ENCODE results near the gene PEAK1.

Gene PEAK1
- 13.0 to 25.8 (median 17.8) reads per million in 3 donors for total RNA-seq

- H3K36me3 ChIP-seq (ENCODE audit: control insufficient read depth, insufficient read depth, low read length) = no peaks in the 10 kb centered on the region
- no peaks in the 10 kb centered on the region for H3K27me3 ChIP-seq (replicated peaks; ENCODE audit: control insufficient read depth, insufficient read depth, low read length, poor library complexity, severe bottlenecking)
- peak within 1 kb of the TSS; percentile 88 for H3K4me3 ChIP-seq (ENCODE audit: insufficient read depth, low read depth, low read length, poor library complexity, severe bottlenecking)
- peak within 1 kb of the TSS; percentile 88 for H3K27ac ChIP-seq (ENCODE audit: insufficient read depth, low read length, poor library complexity, severe bottlenecking)
- no peaks in the 10 kb centered on the region for H3K9me3 ChIP-seq (ENCODE audit: control insufficient read depth, low read length)
- peak; percentile 98 to 99 (median 99) for DNase-seq
- no peaks in the 10 kb centered on the region for H3K4me1 ChIP-seq (ENCODE audit: control insufficient read depth, insufficient read depth, low read length, poor library complexity, severe bottlenecking)
Measured at GRCh38 chr15:77419836-77420609, at the start of gene PEAK1. PEAK1 (minus strand) TSS chr15:77420104; CDS start chr15:77181926, 238,178 bp downstream.

GRCh38 chr15:77468896-77469295 is 49.0 kb upstream of the PEAK1 start:
- H3K9me3 ChIP-seq (ENCODE audit: control insufficient read depth, low read length) = no peaks in the 10 kb centered on the region
- peaks cover 47% of the 10 kb centered on the region for H3K36me3 ChIP-seq (ENCODE audit: control insufficient read depth, insufficient read depth, low read length)
- H3K27ac ChIP-seq (ENCODE audit: insufficient read depth, low read length, poor library complexity, severe bottlenecking) = no peak overlapping the region
- no peak for DNase-seq
- H3K27me3 ChIP-seq (replicated peaks; ENCODE audit: control insufficient read depth, insufficient read depth, low read length, poor library complexity, severe bottlenecking) = no peaks in the 10 kb centered on the region
- H3K4me3 ChIP-seq (ENCODE audit: insufficient read depth, low read depth, low read length, poor library complexity, severe bottlenecking) = no peak overlapping the region
- H3K4me1 ChIP-seq (ENCODE audit: control insufficient read depth, insufficient read depth, low read length, poor library complexity, severe bottlenecking) = no peaks in the 10 kb centered on the region

DNA sequence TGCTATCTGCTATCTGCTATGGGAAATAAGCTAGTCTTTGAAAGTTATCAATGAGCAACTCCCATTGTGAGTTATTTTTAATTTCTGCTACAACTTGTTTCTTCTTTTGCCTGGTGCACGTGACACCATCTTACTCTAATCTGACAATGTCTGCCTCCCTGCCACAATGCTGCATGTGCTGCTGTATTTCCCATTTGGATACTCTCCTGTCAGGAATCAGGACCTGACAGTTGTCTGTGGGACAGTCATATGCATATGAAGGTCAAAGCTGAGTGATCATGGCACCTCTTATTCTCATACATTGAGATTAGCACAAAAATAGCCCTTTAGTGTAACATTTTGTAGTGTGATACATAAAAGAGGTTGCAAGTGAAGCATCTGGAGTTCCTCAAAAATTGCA is 46.6 kb upstream of the PEAK1 start:
- no peaks in the 10 kb centered on the region for H3K4me1 ChIP-seq (ENCODE audit: control insufficient read depth, insufficient read depth, low read length, poor library complexity, severe bottlenecking)

GRCh38 chr15:77464129-77464865 is 44.4 kb upstream of the PEAK1 start:
- no peaks in the 10 kb centered on the region for H3K4me1 ChIP-seq (ENCODE audit: control insufficient read depth, insufficient read depth, low read length, poor library complexity, severe bottlenecking)
- H3K27me3 ChIP-seq (replicated peaks; ENCODE audit: control insufficient read depth, insufficient read depth, low read length, poor library complexity, severe bottlenecking) = no peaks in the 10 kb centered on the region
- no peaks in the 10 kb centered on the region for H3K9me3 ChIP-seq (ENCODE audit: control insufficient read depth, low read length)
- no peak overlapping the region for H3K4me3 ChIP-seq (ENCODE audit: insufficient read depth, low read depth, low read length, poor library complexity, severe bottlenecking)
- no peak for DNase-seq
- H3K36me3 ChIP-seq (ENCODE audit: control insufficient read depth, insufficient read depth, low read length) = peaks cover 32% of the 10 kb centered on the region
- H3K27ac ChIP-seq (ENCODE audit: insufficient read depth, low read length, poor library complexity, severe bottlenecking) = no peak overlapping the region

More for the DNA sequence above, 46.6 kb upstream of the PEAK1 start:
- no peak overlapping the region for H3K27ac ChIP-seq (ENCODE audit: insufficient read depth, low read length, poor library complexity, severe bottlenecking)
- H3K4me3 ChIP-seq (ENCODE audit: insufficient read depth, low read depth, low read length, poor library complexity, severe bottlenecking) = no peak overlapping the region
- no peaks in the 10 kb centered on the region for H3K9me3 ChIP-seq (ENCODE audit: control insufficient read depth, low read length)
- peaks cover 44% of the 10 kb centered on the region for H3K36me3 ChIP-seq (ENCODE audit: control insufficient read depth, insufficient read depth, low read length)
- H3K27me3 ChIP-seq (replicated peaks; ENCODE audit: control insufficient read depth, insufficient read depth, low read length, poor library complexity, severe bottlenecking) = no peaks in the 10 kb centered on the region
- DNase-seq = no peak

- Histone ChIP-seq H3K27ac (ENCODE audit: insufficient read depth, low read length, poor library complexity, severe bottlenecking) (no peak overlapping the region), H3K4me3 (ENCODE audit: insufficient read depth, low read depth, low read length, poor library complexity, severe bottlenecking) (no peak overlapping the region), H3K4me1 (ENCODE audit: control insufficient read depth, insufficient read depth, low read length, poor library complexity, severe bottlenecking) (peaks cover 9% of the 10 kb centered on the region), H3K27me3 (replicated peaks; ENCODE audit: control insufficient read depth, insufficient read depth, low read length, poor library complexity, severe bottlenecking) (no peaks in the 10 kb centered on the region), H3K36me3 (ENCODE audit: control insufficient read depth, insufficient read depth, low read length) (peaks cover 23% of the 10 kb centered on the region), H3K9me3 (ENCODE audit: control insufficient read depth, low read length) (no peaks in the 10 kb centered on the region)
- DNase-seq = no peak
Measured at GRCh38 chr15:77461486-77461885, 41.6 kb upstream of the PEAK1 start.

DNA sequence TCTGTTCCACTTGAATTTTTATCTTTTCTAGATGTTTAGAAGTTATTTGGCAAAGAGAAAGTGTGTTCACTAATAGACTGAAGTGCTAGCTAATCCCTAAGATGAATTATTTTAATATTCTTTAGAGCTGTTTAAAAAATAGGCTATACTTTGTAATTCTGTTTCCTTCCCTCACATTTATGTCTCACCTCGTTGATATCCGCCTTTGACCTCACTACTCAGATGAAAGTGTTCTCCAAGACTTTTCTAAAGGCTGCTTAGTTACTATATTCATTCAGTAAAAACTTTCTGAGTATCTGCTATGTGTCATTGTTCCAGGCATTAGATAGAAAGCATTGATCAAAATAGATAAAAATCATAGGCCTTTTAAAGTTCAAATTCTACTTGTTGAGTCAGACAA is 39.1 kb upstream of the PEAK1 start:
- Histone ChIP-seq H3K27ac (ENCODE audit: insufficient read depth, low read length, poor library complexity, severe bottlenecking) (no peak overlapping the region), H3K9me3 (ENCODE audit: control insufficient read depth, low read length) (no peaks in the 10 kb centered on the region), H3K4me1 (ENCODE audit: control insufficient read depth, insufficient read depth, low read length, poor library complexity, severe bottlenecking) (peaks cover 9% of the 10 kb centered on the region), H3K27me3 (replicated peaks; ENCODE audit: control insufficient read depth, insufficient read depth, low read length, poor library complexity, severe bottlenecking) (no peaks in the 10 kb centered on the region), H3K36me3 (ENCODE audit: control insufficient read depth, insufficient read depth, low read length) (peaks cover 13% of the 10 kb centered on the region), H3K4me3 (ENCODE audit: insufficient read depth, low read depth, low read length, poor library complexity, severe bottlenecking) (no peak overlapping the region)
- no peak for DNase-seq

GRCh38 chr15:77457905-77458265 is 38.0 kb upstream of the PEAK1 start:
- no peaks in the 10 kb centered on the region for H3K9me3 ChIP-seq (ENCODE audit: control insufficient read depth, low read length)
- H3K27me3 ChIP-seq (replicated peaks; ENCODE audit: control insufficient read depth, insufficient read depth, low read length, poor library complexity, severe bottlenecking) = no peaks in the 10 kb centered on the region
- peaks cover 9% of the 10 kb centered on the region for H3K36me3 ChIP-seq (ENCODE audit: control insufficient read depth, insufficient read depth, low read length)
- H3K4me1 ChIP-seq (ENCODE audit: control insufficient read depth, insufficient read depth, low read length, poor library complexity, severe bottlenecking) = peaks cover 9% of the 10 kb centered on the region
- H3K4me3 ChIP-seq (ENCODE audit: insufficient read depth, low read depth, low read length, poor library complexity, severe bottlenecking) = no peak overlapping the region
- no peak overlapping the region for H3K27ac ChIP-seq (ENCODE audit: insufficient read depth, low read length, poor library complexity, severe bottlenecking)
- DNase-seq = no peak

DNA sequence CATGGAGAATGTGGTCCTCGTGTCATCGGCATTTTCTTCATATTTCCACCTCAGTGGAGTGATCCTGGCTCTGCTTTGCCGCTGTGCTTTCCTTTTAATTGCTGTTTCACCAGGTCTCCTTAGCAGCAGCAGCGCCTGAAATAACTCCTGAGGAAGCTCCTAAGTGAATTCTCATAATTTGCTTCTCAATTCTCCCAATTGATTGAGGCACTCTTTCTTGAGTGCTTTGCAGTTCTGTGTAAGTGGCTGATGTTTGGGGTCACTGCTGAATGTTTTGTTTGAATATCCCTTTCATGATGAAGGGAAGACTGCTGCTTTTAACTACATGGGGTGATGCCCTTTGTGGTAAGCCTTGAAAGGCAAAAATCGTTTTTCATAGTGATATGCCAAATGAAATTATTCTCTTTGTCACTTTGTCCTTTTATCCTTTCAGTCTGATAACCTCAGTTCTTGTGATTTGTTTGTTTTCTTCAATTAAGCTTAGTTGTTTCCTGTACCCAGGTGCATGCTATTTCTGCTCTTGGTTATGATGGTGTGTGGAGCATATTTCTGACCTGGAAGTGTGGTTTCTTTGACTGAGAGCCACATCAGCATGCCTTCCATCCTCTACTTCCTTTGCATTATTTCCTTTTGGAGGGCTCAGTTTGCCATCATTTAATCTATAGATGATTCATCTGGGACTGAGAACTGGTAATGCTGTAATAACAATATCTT is 37.4 kb upstream of the PEAK1 start:
- no peak for DNase-seq
- H3K36me3 ChIP-seq (ENCODE audit: control insufficient read depth, insufficient read depth, low read length) = peaks cover 9% of the 10 kb centered on the region
- H3K27me3 ChIP-seq (replicated peaks; ENCODE audit: control insufficient read depth, insufficient read depth, low read length, poor library complexity, severe bottlenecking) = no peaks in the 10 kb centered on the region
- no peaks in the 10 kb centered on the region for H3K9me3 ChIP-seq (ENCODE audit: control insufficient read depth, low read length)
- no peak overlapping the region for H3K4me3 ChIP-seq (ENCODE audit: insufficient read depth, low read depth, low read length, poor library complexity, severe bottlenecking)
- no peak overlapping the region for H3K27ac ChIP-seq (ENCODE audit: insufficient read depth, low read length, poor library complexity, severe bottlenecking)
- peaks cover 9% of the 10 kb centered on the region for H3K4me1 ChIP-seq (ENCODE audit: control insufficient read depth, insufficient read depth, low read length, poor library complexity, severe bottlenecking)

DNA sequence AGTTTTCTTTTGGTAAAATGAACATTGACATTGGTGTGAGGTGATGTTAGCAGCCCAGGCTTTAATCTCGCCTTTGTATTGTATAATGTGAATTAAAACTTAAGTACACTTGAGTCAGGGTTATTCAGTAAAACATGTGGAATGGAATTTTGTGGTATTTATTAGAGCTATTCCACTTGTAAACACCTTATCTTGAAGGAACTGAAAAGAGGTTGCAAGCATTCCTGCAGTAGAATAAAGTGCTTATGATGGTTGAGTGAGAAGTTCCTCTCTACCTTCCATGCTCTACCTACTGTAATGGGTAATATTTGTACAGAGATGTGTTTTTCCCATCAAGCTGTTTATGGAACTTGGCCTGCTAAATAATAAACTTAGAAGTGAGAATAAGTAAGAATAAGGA is 36.8 kb upstream of the PEAK1 start:
- H3K36me3 ChIP-seq (ENCODE audit: control insufficient read depth, insufficient read depth, low read length) = peaks cover 9% of the 10 kb centered on the region
- no peaks in the 10 kb centered on the region for H3K27me3 ChIP-seq (replicated peaks; ENCODE audit: control insufficient read depth, insufficient read depth, low read length, poor library complexity, severe bottlenecking)
- H3K4me3 ChIP-seq (ENCODE audit: insufficient read depth, low read depth, low read length, poor library complexity, severe bottlenecking) = no peak overlapping the region
- no peak overlapping the region for H3K27ac ChIP-seq (ENCODE audit: insufficient read depth, low read length, poor library complexity, severe bottlenecking)
- H3K4me1 ChIP-seq (ENCODE audit: control insufficient read depth, insufficient read depth, low read length, poor library complexity, severe bottlenecking) = peaks cover 9% of the 10 kb centered on the region
- no peaks in the 10 kb centered on the region for H3K9me3 ChIP-seq (ENCODE audit: control insufficient read depth, low read length)
- no peak for DNase-seq
